BJ (cell line): ENCODE results near the gene KLHDC7B. TPM values are rescaled to one million over a fixed set of nuclear protein-coding genes. Genes with fewer than 3 reads are reported as not detected.

ENCODE experiments used
- CTCF ChIA-PET: fragments of 350-600 bp; formaldehyde crosslinking; extraction: SDS; loops from one replicate; lab custom pipeline; 2021; ENCODE audit warnings: antibody characterized with exemption, inconsistent platforms; lab: Yijun Ruan, JAX
- POLR2A ChIA-PET: fragments of 300-600 bp; sonication (Branson Sonifier 250); formaldehyde crosslinking; extraction: SDS; loops from one replicate; lab custom pipeline; 2021; ENCODE audit warnings: antibody characterized with exemption; lab: Charles Lee
- DNase-seq: peaks from one replicate; pipeline ENCODE4 v3.0.0-alpha.2; 2011; ENCODE audit warnings: low read depth
- H3K27me3 ChIP-seq: 2 replicates; pipeline ENCODE4 v1.6.0; 2011; ENCODE audit warnings: low read length; ENCODE audit not compliant: control insufficient read depth, insufficient read depth
- H3K36me3 ChIP-seq: 2 replicates; pipeline ENCODE4 v1.5.1; 2011; ENCODE audit warnings: low read length; ENCODE audit not compliant: control insufficient read depth, insufficient read depth
- H3K4me3 ChIP-seq: 2 replicates; pipeline ENCODE4 v1.5.1; 2011; ENCODE audit warnings: low read depth, mild to moderate bottlenecking, control low read depth, low read length
- CTCF ChIP-seq: IDR thresholded peaks from 2 replicates; pipeline ENCODE4 v1.5.1; 2011; ENCODE audit warnings: low read depth, mild to moderate bottlenecking, control low read depth, inconsistent platforms, low read length, moderate library complexity; ENCODE audit not compliant: insufficient read depth
- polyA plus RNA-seq: library from polyadenylated mRNA; depleted of rRNA; stranded (reverse); fragments of >200 nt; gene quantifications from 2 replicates; pipeline ENCODE4 v1.2.3, GENCODE V29; 2011

KLHDC7B gene
- polyA plus RNA-seq, 1 experiment, result 0.34 TPM

GRCh38 chr22:50561401-50562358, 16.0 kb downstream of the KLHDC7B start:
- DNase-seq, result no peak

GRCh38 chr22:50562523-50563412, 17.1 kb downstream of the KLHDC7B start, which contains the start of gene SYCE3:
SYCE3 (minus strand) TSS chr22:50562919; CDS start chr22:50556405, 6,514 bp downstream.
- ChIA-PET CTCF (interaction anchor here (0.6 to 2.8 kb wide), 21 partner anchors 9 to 134 kb away, joined by 3 to 20 read pairs (median 5); partner anchors contain the start of genes KLHDC7B, SCO2 and TYMP), POLR2A (no interaction called here)
- peak; percentile 30 for DNase-seq
- Histone ChIP-seq H3K36me3 (no peaks in the 10 kb centered on the region), H3K27me3 (peaks cover 7% of the 10 kb centered on the region; the same call in 1 of the 2 replicates), H3K4me3 (peak within 1 kb of the TSS; percentile 52)
- TF ChIP-seq CTCF, result peak; percentile 84

More at GRCh38 chr22:50561401-50562358, 16.0 kb downstream of the KLHDC7B start:
- ChIA-PET CTCF (interaction anchor here (1.8 kb wide), 1 partner anchor 13 kb away, joined by 8 read pairs; no protein-coding TSS in a partner anchor), POLR2A (no interaction called here)
- Histone ChIP-seq H3K36me3 (no peaks in the 10 kb centered on the region), H3K4me3 (no peak overlapping the region), H3K27me3 (peaks cover 9% of the 10 kb centered on the region; the same call in 1 of the 2 replicates)
- TF ChIP-seq CTCF, result no peak

DNA sequence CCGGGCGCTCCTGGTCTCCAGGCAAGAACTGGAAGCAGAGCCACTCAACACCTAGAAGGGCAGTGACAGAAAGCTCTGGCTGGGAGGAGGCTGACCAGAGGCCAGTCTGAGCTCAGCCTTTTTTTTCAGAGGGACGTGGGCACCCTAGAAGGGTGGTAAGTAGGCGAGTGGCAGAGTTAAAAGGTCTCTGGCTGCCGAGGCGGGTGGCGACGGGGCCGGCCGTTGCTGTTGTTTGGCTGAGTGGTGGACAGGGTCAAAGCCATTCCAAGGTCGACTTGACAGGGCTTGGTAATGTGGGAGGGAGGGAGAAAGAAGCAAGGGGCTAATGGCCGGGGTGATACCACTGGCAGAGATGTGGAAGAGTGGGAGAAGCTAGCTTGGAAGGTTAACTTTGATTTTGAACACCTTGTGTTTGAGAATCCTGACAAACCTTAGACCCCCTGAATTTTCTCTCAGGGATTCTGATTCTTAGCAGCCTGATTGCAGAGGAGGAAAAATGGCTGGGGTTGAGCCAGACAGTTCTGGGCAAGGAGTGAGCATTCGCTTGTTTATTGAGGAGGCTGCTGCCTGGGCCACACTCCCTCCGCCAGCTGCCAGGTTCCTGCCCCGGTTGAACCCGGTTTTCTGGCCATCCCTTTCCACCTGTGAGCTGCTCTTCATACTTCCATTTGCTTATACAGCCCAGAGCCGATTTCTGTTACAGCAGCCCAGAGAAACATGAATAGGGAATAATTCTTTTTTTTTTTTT, 17.9 kb downstream of the KLHDC7B start:
- Histone ChIP-seq H3K4me3 (peak overlapping the region; percentile 52), H3K36me3 (no peaks in the 10 kb centered on the region), H3K27me3 (peaks cover 5% of the 10 kb centered on the region; the same call in 1 of the 2 replicates)
- no peak for TF ChIP-seq CTCF
- ChIA-PET CTCF (interaction anchor here (0.6 to 2.8 kb wide), 19 partner anchors 9 to 133 kb away, joined by 3 to 20 read pairs (median 5); partner anchors contain the start of genes KLHDC7B, SCO2 and TYMP), POLR2A (no interaction called here)
- DNase-seq, result no peak

DNA sequence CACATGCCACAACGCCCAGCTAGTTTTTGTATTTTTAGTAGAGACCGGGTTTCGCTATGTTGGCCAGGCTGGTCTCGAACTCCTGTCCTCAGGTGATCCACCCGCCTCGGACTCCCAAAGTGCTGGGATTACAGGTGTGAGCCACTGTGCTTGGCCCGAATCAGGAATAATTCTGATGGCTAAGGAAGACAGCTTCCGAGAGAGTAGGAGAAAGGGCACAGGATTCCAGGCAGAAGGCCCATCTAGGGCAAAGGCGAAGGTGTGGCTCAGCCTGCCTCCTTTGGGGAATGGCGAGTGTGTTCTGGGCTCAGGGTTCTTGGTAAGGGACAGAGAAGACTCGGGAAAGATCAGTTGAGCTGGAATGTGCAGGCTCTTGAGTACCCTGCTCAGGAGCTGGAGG, 18.6 kb downstream of the KLHDC7B start:
- DNase-seq, result no peak
- no peak for TF ChIP-seq CTCF
- POLR2A ChIA-PET, result no interaction called here
- H3K36me3 ChIP-seq, result peaks cover 1% of the 10 kb centered on the region; the same call in 1 of the 2 replicates
- no peak overlapping the region for H3K4me3 ChIP-seq
- CTCF ChIA-PET, result interaction anchor here (1.2 to 2.8 kb wide), 8 partner anchors 8 to 132 kb away, joined by 3 to 18 read pairs (median 7); partner anchors contain the start of genes KLHDC7B, SCO2 and TYMP
- H3K27me3 ChIP-seq, result peaks cover 5% of the 10 kb centered on the region; the same call in 1 of the 2 replicates
